GM18502 (cell line): ENCODE data around the gene HMCN1.

Source experiments
- ATAC-seq: cut with Tn5 transposase; IDR thresholded peaks from one replicate; pipeline ENCODE4 v1.9.1; 2021; ENCODE audit warnings: mild to moderate bottlenecking; ENCODE audit not compliant: unreplicated experiment, poor library complexity

Gene HMCN1

DNA sequence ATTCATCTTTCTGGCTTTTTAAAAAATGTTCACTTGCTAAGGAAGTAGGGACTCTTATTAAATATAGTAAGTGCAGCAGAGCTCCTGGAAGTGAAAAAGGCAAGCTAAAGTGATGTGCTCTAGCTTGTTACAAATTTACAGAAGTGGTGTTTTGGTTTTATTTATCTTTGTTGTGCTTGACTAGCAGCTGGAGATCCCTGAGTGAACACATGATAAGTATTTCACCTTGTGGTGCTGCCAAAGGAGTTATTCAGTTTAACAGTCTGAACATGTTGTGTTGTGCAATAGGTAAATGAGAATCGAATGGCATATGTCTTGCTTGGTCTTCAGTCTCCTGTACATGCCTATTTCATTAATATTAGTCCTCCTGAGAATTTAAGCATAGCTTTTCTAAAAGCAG is 325.1 kb downstream of the HMCN1 start:
- ATAC-seq, result no peak

DNA sequence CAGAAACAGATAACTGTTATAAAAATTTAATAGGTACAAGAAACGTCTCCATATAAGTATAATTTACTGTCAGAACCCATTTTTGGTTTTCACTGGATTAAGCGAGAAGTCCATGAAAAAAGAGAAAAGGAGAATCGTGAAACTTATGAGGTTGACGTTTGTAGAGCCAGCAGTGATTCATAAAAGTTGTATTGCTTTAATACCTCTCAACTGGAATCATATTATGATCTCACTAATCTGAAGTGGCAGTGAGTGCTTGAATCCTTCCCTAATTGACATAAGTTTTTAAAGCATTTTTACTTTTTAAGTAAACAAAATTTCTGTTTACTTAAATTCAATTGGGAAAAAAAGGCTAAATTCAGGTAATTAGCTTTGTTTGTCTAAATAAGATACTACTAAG is 325.6 kb downstream of the HMCN1 start:
- no peak for ATAC-seq

DNA sequence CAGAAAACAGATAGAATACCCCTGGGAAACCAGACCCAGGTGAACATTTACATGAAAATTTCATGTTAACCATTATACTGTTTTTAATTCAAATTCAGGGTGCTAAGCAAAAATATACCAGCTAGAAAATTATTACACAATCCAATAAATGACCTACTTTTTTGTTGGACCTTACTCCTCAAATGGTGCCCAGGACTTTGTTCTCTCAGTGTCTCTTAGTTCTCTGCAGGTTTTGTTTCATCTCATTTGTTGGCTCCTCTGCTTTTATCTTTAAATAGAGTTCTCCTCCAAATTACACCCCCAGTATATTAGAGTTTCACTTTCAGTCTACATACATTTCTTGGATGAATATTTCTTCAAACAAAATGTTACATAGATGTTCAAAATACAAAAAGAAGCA is 326.0 kb downstream of the HMCN1 start:
- ATAC-seq, result no peak

DNA sequence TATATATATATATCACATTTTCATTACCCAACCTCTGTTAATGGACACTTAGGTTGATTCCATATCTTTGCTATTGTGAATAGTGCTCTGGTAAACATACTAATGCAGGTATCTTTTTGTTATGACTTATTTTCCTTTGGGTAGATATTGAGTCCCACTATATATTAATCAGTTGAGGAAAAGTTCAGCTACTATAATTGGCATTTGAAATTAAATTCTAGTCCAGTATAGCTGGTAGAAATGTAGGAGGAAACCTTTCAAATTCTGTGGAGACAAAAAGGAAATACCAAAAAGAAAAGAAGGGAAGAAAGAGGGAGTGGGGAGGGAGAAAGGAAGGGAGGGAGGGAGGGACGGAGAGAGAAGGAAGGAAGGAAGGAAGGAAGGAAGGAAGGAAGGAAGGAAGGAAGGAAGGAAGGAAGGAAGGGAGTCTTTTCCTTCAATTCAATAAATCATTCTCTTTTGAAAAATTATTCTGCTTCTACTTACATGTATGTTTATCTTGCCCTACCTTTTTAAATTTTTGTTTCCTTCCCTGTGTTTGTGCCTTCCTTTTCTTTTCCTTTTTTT is 329.0 kb downstream of the HMCN1 start:
- no peak for ATAC-seq

DNA sequence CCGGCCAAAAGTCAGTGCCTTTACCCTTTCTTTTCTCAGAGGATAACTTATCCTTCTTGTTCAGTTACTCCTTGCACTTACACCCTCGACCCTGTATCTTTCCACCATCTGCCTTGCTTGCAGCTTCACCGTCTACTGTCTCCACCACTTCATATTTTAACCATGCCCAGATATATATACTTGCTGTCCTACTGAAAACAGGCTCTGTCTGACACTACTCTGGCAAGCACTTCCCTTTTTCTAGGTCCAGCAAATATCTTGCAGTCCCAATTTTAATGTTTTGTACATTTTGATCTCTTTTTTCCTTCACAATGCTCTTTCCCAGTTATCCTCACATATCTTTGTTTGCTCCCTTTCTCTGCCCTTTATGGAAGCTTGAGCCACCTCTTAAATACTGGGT is 332.2 kb downstream of the HMCN1 start:
- no peak for ATAC-seq

DNA sequence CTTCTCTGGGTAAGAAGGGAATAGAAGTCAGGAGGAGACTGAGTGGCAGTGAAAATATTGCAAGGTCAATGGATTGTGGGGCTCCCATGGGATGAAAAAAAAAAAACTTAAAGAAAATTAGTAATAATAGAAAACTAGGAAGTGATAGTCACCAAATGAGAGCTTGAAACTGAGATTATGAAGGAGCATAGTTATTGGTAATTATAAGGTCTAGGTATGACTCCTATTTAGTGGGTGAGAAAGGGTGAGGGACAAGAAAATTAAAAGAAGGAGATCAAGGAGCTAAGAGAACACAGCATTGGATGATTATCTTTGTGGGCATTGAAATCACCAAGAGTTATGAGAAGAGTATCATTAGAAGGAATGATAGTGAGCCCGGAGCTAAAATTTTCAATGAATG is 339.5 kb downstream of the HMCN1 start:
- no peak for ATAC-seq

DNA sequence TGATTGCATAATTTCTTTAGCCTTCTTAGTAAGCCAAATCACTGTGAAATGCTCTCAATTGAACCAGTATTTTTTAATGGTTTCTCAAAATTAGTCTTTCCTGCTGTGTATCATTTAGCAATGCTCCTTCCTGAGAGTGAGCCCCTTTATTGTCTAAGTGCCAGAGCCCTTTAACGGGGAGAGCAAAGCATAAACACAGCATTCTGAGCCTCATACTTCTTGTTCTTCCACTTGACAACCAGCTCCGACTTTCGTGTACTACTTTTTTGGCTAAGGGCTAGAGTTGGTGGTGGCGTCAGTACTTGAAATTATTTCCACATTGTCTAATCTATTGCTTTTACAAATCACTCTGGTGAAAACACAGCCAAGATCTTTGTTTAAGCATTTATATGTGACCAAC is 341.8 kb downstream of the HMCN1 start:
- ATAC-seq, result no peak

DNA sequence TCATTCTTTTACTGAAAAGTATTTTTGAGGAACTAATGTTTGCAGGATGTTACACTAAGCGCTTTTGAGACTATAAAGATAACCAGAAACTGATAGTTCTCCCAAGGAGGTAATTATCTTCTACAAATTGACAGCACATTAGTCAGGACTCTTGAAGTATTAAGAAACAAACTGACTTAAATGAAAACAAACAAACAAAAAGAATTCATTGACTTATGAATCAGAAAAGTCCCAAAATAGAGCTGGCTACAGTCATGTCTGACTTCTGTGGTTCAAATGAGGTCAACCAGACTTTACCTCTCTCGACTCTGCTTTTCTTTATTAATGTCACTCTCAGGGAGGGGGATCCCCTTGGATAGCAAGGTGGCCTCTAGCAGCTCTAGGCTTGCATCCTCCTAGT is 344.1 kb downstream of the HMCN1 start:
- peak; percentile 96 for ATAC-seq

DNA sequence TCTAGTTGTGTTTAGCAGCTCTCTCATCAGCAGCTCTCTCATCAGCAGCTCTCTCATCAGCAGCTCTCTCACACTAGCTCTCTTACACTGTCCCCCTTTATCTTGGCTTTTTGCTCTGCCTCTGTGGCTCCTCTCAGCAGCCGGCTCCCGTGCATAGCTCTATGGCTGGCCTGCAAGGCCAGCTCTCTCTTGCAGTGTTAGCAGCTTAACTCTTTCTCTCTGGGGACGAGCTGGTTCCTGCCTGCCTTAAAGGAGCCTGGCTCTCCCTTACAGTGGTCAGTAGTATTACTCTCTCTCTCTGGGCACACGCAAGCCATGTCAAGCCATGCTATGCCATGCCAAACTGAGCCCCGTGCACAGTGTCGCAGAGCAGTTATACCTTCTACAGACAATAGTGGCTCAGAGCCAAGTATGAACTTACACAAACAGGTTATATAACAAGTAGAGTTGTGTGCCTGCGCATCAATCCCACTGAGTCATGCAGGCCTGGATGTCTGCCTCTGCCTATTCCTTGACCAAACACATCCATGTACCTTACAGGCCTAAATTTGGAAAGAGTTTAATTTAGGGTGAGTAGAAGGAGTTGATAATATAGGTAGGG is 345.0 kb downstream of the HMCN1 start:
- ATAC-seq, result no peak

DNA sequence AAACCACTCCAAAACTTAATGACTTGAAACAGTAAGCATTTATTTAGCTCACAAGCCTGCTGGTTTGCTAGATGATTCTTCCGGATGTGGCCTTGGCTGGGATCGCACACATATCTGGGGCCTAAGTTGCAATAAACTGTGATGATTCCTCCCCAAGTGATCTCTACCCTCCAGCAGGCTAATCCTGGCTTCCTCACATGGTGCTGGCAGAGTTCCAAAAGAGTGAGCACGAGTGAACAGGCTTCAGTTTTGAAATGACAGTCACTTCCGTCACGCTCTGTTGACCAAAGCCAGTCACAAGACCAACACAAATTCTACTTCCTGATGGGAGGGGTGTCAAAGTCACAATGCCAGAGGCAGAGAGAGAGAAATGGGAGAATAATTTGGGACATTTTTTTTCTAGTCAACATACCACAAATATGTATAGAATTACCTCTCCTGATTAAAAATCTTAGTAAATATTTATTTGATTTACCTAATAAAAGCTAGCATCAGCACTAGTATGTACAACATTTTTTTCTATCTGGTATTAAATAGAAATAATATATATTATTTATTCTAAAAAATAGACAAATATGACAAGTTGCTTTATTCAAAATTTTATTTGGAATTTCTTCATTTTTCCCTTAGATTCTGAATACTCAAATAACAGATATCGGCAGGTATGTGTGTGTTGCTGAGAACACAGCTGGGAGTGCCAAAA is 348.2 kb downstream of the HMCN1 start:
- ATAC-seq, result peak; percentile 70

DNA sequence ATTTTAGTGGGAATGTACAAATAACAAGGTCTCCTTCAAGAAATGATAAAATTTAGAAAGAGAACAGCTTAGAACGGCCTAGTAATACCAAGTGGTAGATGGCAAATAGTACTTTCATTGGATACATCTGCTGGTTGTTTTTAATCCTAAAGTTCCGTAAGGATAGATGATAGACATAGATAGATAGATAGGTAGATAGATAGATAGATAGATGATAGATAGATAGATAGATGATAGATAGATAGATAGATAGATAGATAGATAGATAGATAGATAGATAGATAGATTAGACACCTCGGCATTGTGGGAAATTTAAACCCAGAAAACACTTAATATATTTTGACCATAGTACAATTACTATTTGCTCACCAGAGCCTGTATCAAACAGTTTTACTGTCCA is 352.4 kb downstream of the HMCN1 start:
- no peak for ATAC-seq

DNA sequence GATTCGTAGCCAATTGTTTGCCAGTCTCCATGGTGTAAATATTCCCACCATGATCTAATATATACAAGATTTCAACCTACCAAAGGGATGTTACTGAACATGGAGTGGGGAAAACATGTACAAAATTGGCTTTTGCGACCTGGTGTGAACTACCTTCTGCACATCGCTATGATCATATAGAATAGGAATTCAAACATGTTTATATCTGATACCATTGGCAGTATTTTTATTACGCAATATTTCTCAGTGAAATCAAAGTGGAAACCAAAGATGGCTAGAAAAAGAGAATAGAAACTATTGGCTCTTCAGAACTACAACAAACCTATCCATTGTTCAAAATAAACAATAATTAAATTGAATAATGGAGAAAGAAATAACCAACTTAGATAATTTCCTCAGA is 355.7 kb downstream of the HMCN1 start:
- no peak for ATAC-seq

DNA sequence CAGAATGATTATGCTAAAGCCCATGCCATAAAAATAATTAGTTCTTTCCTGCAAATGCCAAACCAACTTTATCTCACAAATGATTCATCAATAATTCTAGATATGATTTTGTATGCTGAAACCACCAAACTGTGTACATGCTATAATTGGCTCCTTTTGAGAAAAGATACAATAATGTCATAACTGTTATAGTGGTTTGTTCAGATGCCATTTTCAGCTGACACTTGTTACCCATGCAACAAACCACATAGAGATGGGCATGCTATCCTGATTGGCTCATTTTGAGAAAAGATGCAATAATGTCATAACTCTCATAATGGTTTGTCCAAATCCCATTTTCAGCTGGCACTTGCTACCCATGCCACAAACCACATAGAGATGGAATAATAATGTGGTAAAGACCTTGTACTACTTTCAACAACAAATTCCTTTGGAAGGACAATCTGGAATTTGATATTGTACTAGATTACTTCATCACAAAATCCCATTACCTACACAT is 357.1 kb downstream of the HMCN1 start:
- no peak for ATAC-seq

DNA sequence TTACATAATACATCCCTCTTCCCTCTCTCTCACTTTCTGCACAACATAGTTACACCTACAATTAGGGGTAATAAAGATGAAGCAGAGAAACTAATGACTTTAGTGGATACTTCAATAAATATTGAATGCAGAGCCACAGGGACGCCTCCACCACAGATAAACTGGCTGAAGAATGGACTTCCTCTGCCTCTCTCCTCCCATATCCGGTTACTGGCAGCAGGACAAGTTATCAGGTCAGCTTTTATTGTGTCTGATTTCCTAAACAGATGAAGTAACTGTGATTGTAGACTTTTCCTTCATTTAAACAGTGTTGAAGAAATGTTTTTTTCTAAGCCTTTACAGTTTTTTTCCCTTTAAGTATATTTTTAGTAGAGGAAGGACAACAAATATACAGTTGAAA is 359.2 kb downstream of the HMCN1 start:
- ATAC-seq, result no peak

DNA sequence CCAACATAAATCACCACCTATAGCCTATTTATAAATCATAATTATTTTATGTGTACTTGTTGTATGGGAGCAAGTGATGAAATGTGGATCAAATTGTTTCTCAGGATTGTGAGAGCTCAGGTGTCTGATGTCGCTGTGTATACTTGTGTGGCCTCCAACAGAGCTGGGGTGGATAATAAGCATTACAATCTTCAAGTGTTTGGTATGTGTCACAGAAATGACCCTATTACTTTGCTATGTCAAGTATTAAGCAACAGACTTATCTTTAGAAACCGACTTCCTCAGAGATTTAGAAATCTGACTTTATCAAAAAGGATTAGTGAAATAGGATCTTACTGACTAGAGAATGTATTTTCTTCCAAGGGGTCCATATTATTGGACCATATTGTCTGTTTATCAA is 360.0 kb downstream of the HMCN1 start:
- ATAC-seq, result no peak

DNA sequence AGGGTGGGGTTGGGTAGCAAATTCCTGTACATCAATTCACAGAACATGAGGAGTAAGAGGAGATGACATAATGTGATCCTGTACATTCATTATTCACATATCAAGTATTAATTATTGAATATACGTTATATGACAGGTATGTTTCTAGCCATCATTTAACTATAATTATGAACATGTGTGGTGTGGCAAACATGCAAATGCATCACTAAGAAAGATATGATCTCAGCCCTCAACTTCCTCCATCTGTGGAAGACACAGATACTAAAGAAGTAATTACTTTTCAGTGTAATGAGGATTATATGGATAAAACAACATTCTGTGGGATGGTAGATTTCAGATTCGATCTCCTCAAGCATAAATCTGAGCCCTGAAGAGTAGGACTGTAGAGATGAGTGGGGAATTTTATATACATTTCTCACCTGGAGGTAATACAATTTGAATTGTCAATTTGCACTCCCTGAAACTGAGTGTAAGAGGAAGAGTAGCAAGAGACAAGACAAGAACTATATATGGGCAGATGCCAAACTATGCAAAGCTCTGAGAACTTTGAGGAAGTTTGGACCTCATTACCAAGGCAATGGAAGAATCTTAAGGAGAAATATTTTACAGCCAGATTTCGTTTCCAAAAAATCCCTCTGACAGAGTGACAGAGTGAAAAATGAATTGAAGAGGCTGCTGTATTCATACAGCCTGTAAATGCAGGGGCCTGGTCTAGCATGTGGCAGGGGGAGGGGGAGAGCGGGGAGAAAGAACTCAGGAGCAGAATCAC is 365.3 kb downstream of the HMCN1 start:
- no peak for ATAC-seq

DNA sequence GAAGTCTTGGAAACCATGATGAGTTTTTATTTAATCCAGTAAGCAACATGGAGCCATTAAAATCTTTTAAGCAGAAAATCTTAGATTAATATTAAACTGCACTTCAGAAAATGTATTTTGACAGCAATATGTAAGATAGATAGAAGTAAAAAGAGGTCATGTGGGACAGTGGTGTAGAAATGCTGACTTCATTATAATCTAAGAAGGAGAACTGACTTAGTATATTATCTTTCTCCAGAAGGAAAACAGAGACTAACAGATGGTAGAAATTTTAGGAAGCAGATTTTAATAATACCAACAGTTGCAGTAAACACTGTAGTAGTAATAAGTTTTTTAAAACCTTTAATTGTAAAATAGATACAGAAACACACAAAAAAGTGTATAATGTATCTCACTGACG is 367.9 kb downstream of the HMCN1 start:
- no peak for ATAC-seq

DNA sequence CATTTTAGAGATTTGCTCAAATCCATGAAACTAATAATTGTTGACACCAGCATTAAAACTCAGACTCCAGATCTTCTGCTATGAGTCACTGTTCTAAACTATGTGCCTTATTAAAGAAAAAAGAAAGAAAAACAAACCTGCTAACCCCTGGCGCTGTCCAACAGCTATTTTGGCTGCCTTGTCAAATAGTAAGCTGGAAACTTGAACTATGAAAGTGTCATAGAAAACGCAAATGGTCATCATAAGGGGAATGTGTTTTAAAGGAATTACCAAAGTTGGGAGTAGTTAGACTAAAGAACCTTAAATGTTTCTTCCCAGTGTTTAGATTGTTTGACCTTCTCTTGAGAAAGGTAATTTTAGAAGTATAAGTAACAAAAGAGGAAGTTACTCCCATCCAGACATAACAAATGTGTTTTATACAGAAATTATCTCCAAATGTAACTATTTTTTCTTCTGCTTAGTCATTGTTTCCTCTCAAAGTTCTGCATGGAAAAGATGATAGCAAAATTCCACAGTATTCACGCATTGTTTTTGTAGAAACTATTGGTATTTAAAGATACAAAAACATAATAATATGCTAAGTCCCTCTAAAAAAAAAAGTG is 368.5 kb downstream of the HMCN1 start:
- no peak for ATAC-seq

DNA sequence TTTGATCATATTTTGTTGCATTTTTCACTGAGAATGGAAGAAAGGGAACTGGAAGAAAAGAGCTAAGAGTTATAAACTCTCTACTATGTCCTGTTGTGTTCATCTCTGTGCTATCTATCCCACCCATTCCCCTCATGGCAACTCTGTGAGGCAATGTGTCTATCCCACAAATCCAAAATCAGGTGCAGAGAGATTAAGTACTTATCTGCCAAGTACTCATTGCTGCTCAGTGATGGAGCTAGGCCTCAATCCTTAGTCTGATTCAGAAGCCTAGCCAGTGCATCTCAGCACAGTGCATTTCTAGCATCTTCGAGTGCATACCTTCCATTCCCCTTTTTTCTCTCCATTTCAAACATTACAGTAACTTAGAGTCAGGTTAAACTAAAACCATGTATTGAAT is 370.3 kb downstream of the HMCN1 start:
- no peak for ATAC-seq

DNA sequence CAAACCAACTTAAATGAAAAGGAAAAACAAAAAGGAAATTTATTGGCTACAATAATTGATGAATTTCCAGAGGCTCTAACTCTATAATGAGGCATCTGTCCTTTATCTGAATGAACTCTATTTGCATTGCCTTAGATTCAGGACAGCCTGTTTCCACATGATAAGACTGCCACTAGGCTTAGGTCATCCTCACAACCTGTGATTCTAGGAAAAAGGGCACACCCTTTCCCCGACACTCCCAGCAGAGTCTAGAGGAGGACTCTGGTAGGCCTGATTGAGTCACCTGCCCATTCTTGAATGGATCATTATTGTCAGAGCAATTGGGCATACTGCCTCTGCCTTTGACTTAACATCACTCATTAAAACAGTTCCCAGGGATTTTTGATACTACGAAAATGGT is 378.1 kb downstream of the HMCN1 start:
- ATAC-seq, result no peak

DNA sequence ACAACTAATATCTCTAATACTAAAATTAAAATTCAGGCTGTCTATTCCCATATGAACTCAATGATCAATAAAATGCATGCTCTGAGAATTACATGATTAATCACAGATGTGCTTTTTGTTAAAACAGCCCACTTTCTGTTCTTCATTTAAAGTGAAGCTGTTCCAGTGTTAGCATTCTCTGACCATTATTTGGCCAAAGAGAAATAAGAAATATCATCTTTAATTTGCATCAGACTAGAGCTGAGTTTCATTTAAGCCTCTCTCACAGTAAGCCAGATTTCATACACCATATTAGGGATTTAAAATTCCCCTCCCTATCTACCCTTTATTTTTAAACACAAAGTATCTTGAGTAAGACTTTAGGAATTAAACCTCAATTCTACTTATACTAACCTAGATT is 379.3 kb downstream of the HMCN1 start:
- no peak for ATAC-seq
